Liver (tissue), 9 donors: ENCODE data around the gene CAV1. TPM values are rescaled to one million over a fixed set of nuclear protein-coding genes. Genes with fewer than 3 reads are reported as not detected.

Experiments used
- DNase-seq: peaks from one replicate; pipeline ENCODE4 v3.0.0-alpha.2; 2017; ENCODE audit warnings: low spot score
- H3K27ac ChIP-seq, 2 donors: one replicate each; pipeline ENCODE4 v1.7.0; 2013; ENCODE audit warnings: inconsistent platforms in 2 of 2, low read length in 2 of 2, control low read depth in 1 of 2, low read depth in 1 of 2, mild to moderate bottlenecking in 1 of 2
- H3K27me3 ChIP-seq, 4 donors: one replicate each; pipeline versions ENCODE4 v1.6.1 to v1.7.0; 2013; ENCODE audit warnings: low read length in 3 of 4, inconsistent platforms in 1 of 4, mild to moderate bottlenecking in 1 of 4, moderate library complexity in 1 of 4; ENCODE audit not compliant: control insufficient read depth in 4 of 4, insufficient read depth in 4 of 4
- H3K36me3 ChIP-seq, 4 donors: one replicate each; pipeline versions ENCODE4 v1.6.1 to v1.7.0; 2013; ENCODE audit warnings: low read length in 3 of 4, mild to moderate bottlenecking in 3 of 4, low read depth in 1 of 4, moderate library complexity in 1 of 4; ENCODE audit not compliant: control insufficient read depth in 4 of 4, insufficient read depth in 3 of 4
- H3K4me1 ChIP-seq, 4 donors: one replicate each; pipeline versions ENCODE4 v1.6.1 to v1.7.0; 2013; ENCODE audit warnings: low read length in 3 of 4, mild to moderate bottlenecking in 3 of 4, moderate library complexity in 1 of 4; ENCODE audit not compliant: control insufficient read depth in 4 of 4, insufficient read depth in 4 of 4
- H3K4me3 ChIP-seq, 3 donors: one replicate each; pipeline versions ENCODE4 v1.6.1 to v1.7.0; 2013; ENCODE audit warnings: low read length in 3 of 3, control low read depth in 1 of 3, low read depth in 1 of 3, mild to moderate bottlenecking in 1 of 3
- H3K9ac ChIP-seq, 2 donors: one replicate each; pipeline ENCODE4 v1.7.0; 2013; ENCODE audit warnings: low read length in 2 of 2, mild to moderate bottlenecking in 2 of 2, moderate library complexity in 2 of 2, control low read depth in 1 of 2, low read depth in 1 of 2
- H3K9me3 ChIP-seq, 4 donors: one replicate each; pipeline versions ENCODE4 v1.6.1 to v1.7.0; 2013; ENCODE audit warnings: low read length in 3 of 4; ENCODE audit not compliant: control insufficient read depth in 4 of 4
- ATF3 ChIP-seq: IDR thresholded peaks from 2 replicates; pipeline ENCODE4 v1.6.1; 2016; ENCODE audit warnings: antibody characterized with exemption
- CTCF ChIP-seq: fragments of 150-350 bp; IDR thresholded peaks from 2 replicates; pipeline ENCODE4 v1.5.1; 2017; ENCODE audit warnings: improper control_type of control experiment, low read depth, low read length; ENCODE audit not compliant: missing input control
- EGR1 ChIP-seq, 2 donors: IDR thresholded peaks; 2 replicates each; pipeline ENCODE4 v1.6.1; 2016 to 2018; ENCODE audit warnings: antibody characterized with exemption in 2 of 2, low read depth in 2 of 2
- FOXA1 ChIP-seq: IDR thresholded peaks from 2 replicates; pipeline ENCODE4 v1.6.1; 2016; ENCODE audit warnings: antibody characterized with exemption
- FOXA2 ChIP-seq: IDR thresholded peaks from 2 replicates; pipeline ENCODE4 v1.6.1; 2016; ENCODE audit warnings: antibody characterized with exemption
- GABPA ChIP-seq, 2 donors: IDR thresholded peaks in 1 of 2; conservative IDR thresholded peaks in 1 of 2; 2 replicates each; pipeline ENCODE4 v1.6.1; 2016; ENCODE audit warnings: antibody characterized with exemption in 2 of 2, mild to moderate bottlenecking in 1 of 2, moderate library complexity in 1 of 2
- HNF4A ChIP-seq, 2 donors: conservative IDR thresholded peaks; 2 replicates each; pipeline ENCODE4 v1.6.1; 2016; ENCODE audit warnings: antibody characterized with exemption in 2 of 2, mild to moderate bottlenecking in 2 of 2
- HNF4G ChIP-seq: IDR thresholded peaks from 2 replicates; pipeline ENCODE4 v1.6.1; 2016; ENCODE audit warnings: antibody characterized with exemption
- JUND ChIP-seq, 2 donors: IDR thresholded peaks; 2 replicates each; pipeline ENCODE4 v1.6.1; 2016; ENCODE audit warnings: antibody characterized with exemption in 2 of 2
- MAX ChIP-seq: IDR thresholded peaks from 2 replicates; pipeline ENCODE4 v1.6.1; 2016; ENCODE audit warnings: antibody characterized with exemption
- NR2F2 ChIP-seq: IDR thresholded peaks from 2 replicates; pipeline ENCODE4 v1.6.1; 2016; ENCODE audit warnings: antibody characterized with exemption
- RAD21 ChIP-seq, 2 donors: IDR thresholded peaks; 2 replicates each; pipeline ENCODE4 v1.6.1; 2016; ENCODE audit warnings: antibody characterized with exemption in 2 of 2, mild to moderate bottlenecking in 2 of 2
- REST ChIP-seq: IDR thresholded peaks from 2 replicates; pipeline ENCODE4 v1.6.1; 2016; ENCODE audit warnings: antibody characterized with exemption, mild to moderate bottlenecking
- SP1 ChIP-seq: IDR thresholded peaks from 2 replicates; pipeline ENCODE4 v1.6.1; 2018; ENCODE audit warnings: antibody characterized with exemption, mild to moderate bottlenecking
- TAF1 ChIP-seq: conservative IDR thresholded peaks from 2 replicates; pipeline ENCODE4 v1.6.1; 2016; ENCODE audit warnings: antibody characterized with exemption, mild to moderate bottlenecking
- ZBTB33 ChIP-seq: IDR thresholded peaks from 2 replicates; pipeline ENCODE4 v1.6.1; 2016; ENCODE audit warnings: antibody characterized with exemption
- WGBS: extraction: QIAGEN DNeasy Blood & Tissue Kit; methylation state at CpG from one replicate; pipeline ENCODE4 v1.1.7; 2013; 5-methylcytosine and 5-hydroxymethylcytosine counted together
- polyA plus RNA-seq, 2 donors: library from polyadenylated mRNA; stranded (reverse) in 1 of 2; unstranded in 1 of 2; fragments of 200-250 nt in 1 of 2; fragments of >200 nt in 1 of 2; fragmentation: Nextera tagmentation in 1 of 2; extraction: Ambion mirVana in 1 of 2; gene quantifications; one replicate each; pipeline versions ENCODE4 v1.2.1 to v1.2.3, GENCODE V29; 2013 to 2015
- total RNA-seq, 2 donors: library from RNA; depleted of rRNA; stranded (reverse); fragments of >200 nt; gene quantifications; one replicate each; pipeline ENCODE4 v1.2.3, GENCODE V29; 2014
- donor health status: healthy.
- donor health status: healthy.
- donor health status: healthy.
- donor health status: healthy.
- donor health status: healthy.

CAV1 gene
- total and polyA plus RNA-seq, 4 donors, result 9.9 to 13.4 (median 11.6) TPM

GRCh38 chr7:116582806-116583444 is 58.1 kb downstream of the CAV1 start:
- H3K9me3 ChIP-seq, result no peaks in the 10 kb centered on the region
- no peaks in the 10 kb centered on the region for H3K36me3 ChIP-seq
- no peak overlapping the region for H3K9ac ChIP-seq
- H3K27me3 ChIP-seq, result no peaks in the 10 kb centered on the region
- WGBS, result 83% methylated on average over 5 of the region's 5 CpGs
- H3K4me1 ChIP-seq, result peaks cover 0 to 4% (median under 1%) of the 10 kb centered on the region in 4 donors
- TF ChIP-seq HNF4G, result no peak
- no peak for TF ChIP-seq FOXA1
- TF ChIP-seq GABPA (IDR thresholded peaks at IDR 0.05 in 1 of 2, conservative IDR thresholded peaks at IDR 0.05 in 1 of 2), result no peak
- TF ChIP-seq RAD21 (IDR thresholded peaks at IDR 0.05), result no peak
- no peak for TF ChIP-seq EGR1 (IDR thresholded peaks at IDR 0.05; ENCODE audit: low read depth in 2 of 2)
- no peak for TF ChIP-seq FOXA2
- H3K4me3 ChIP-seq, result no peak overlapping the region
- H3K27ac ChIP-seq, result no peak overlapping the region
- no peak for DNase-seq

GRCh38 chr7:116583653-116584052 is 58.8 kb downstream of the CAV1 start:
- no peak overlapping the region for H3K9ac ChIP-seq
- WGBS, result 51% methylated on average over 1 of the region's 1 CpG
- TF ChIP-seq HNF4A (conservative IDR thresholded peaks at IDR 0.05) (no peak), ATF3 (no peak), FOXA2 (no peak), FOXA1 (no peak), HNF4G (no peak), SP1 (no peak), RAD21 (IDR thresholded peaks at IDR 0.05) (no peak), TAF1 (no peak), EGR1 (IDR thresholded peaks at IDR 0.05; ENCODE audit: low read depth in 2 of 2) (no peak), CTCF (no peak), NR2F2 (no peak), REST (no peak), ZBTB33 (no peak), MAX (no peak), JUND (IDR thresholded peaks at IDR 0.05) (no peak)
- no peaks in the 10 kb centered on the region for H3K27me3 ChIP-seq
- peaks cover 0 to 4% (median 2%) of the 10 kb centered on the region in 4 donors for H3K4me1 ChIP-seq
- no peak overlapping the region for H3K4me3 ChIP-seq
- no peak overlapping the region for H3K27ac ChIP-seq
- no peak for DNase-seq
- H3K36me3 ChIP-seq, result no peaks in the 10 kb centered on the region
- H3K9me3 ChIP-seq, result no peaks in the 10 kb centered on the region
